CD14-positive monocyte (primary cell): ENCODE data around the gene ATP2C2. TPM values are rescaled to one million over a fixed set of nuclear protein-coding genes. Genes with fewer than 3 reads are reported as not detected.

Experiments
- DNase-seq, 3 donors: peaks; one replicate each; pipeline ENCODE4 v3.0.0-alpha.2; 2011 to 2022
- H2AFZ ChIP-seq: 2 replicates; pipeline ENCODE4 v1.6.0; 2012; ENCODE audit warnings: mild to moderate bottlenecking, low read depth, low read length, inconsistent platforms; ENCODE audit not compliant: insufficient read depth, poor library complexity, severe bottlenecking
- H3K27ac ChIP-seq, 2 donors: 1 replicate in 1 of 2; 2 replicates in 1 of 2; pipeline ENCODE4 v1.5.1; 2012 to 2013; ENCODE audit warnings: low read length in 2 of 2, control low read depth in 1 of 2, inconsistent platforms in 1 of 2, low read depth in 1 of 2, mild to moderate bottlenecking in 1 of 2
- H3K27me3 ChIP-seq, 2 donors: one replicate each; pipeline versions ENCODE4 v1.6.0 to v1.6.1; 2011 to 2013; ENCODE audit warnings: low read length in 2 of 2; ENCODE audit not compliant: control insufficient read depth in 2 of 2, insufficient read depth in 2 of 2
- H3K36me3 ChIP-seq, 2 donors: replicated peaks in 1 of 2; 1 replicate in 1 of 2; 2 replicates in 1 of 2; pipeline versions ENCODE4 v1.5.1 to v1.6.1; 2012 to 2013; ENCODE audit warnings: low read length in 2 of 2, control low read depth in 1 of 2, inconsistent platforms in 1 of 2, mild to moderate bottlenecking in 1 of 2; ENCODE audit not compliant: insufficient read depth in 2 of 2, control insufficient read depth in 1 of 2
- H3K4me1 ChIP-seq, 2 donors: 1 replicate in 1 of 2; 2 replicates in 1 of 2; pipeline versions ENCODE4 v1.5.1 to v1.6.1; 2012 to 2013; ENCODE audit warnings: low read length in 2 of 2, control low read depth in 1 of 2, inconsistent platforms in 1 of 2, mild to moderate bottlenecking in 1 of 2, moderate library complexity in 1 of 2; ENCODE audit not compliant: insufficient read depth in 2 of 2, control insufficient read depth in 1 of 2
- H3K4me2 ChIP-seq: replicated peaks from 2 replicates; pipeline ENCODE3; 2012; ENCODE audit warnings: low read length, moderate library complexity, mild to moderate bottlenecking; ENCODE audit not compliant: poor library complexity, severe bottlenecking; ENCODE audit errors: extremely low read depth
- H3K4me3 ChIP-seq, 3 experiments: fragments of 200-600 bp in 1 of 3; sonication (generic) in 1 of 3; replicated peaks in 1 of 3; 1 replicate in 2 of 3; 2 replicates in 1 of 3; pipeline ENCODE4 v1.5.1; 2011 to 2013; ENCODE audit warnings: low read length in 3 of 3, mild to moderate bottlenecking in 3 of 3, control low read depth in 2 of 3, low read depth in 2 of 3, inconsistent platforms in 1 of 3, moderate library complexity in 1 of 3
- H3K79me2 ChIP-seq: 2 replicates; pipeline ENCODE4 v1.6.0; 2012; ENCODE audit warnings: mild to moderate bottlenecking, control low read depth, inconsistent platforms, low read length, moderate library complexity; ENCODE audit not compliant: insufficient read depth
- H3K9ac ChIP-seq: 2 replicates; pipeline ENCODE4 v1.6.0; 2017; ENCODE audit warnings: low read length, mild to moderate bottlenecking; ENCODE audit not compliant: insufficient read depth, poor library complexity, severe bottlenecking
- H3K9me3 ChIP-seq, 2 donors: replicated peaks in 1 of 2; 1 replicate in 1 of 2; 2 replicates in 1 of 2; pipeline versions ENCODE4 v1.5.1 to v1.6.1; 2012 to 2013; ENCODE audit warnings: low read length in 2 of 2, control low read depth in 1 of 2; ENCODE audit not compliant: control insufficient read depth in 1 of 2, insufficient read depth in 1 of 2
- H4K20me1 ChIP-seq: 2 replicates; pipeline ENCODE4 v1.6.0; 2012; ENCODE audit warnings: mild to moderate bottlenecking, low read length, control low read depth, moderate library complexity; ENCODE audit not compliant: insufficient read depth
- H3K27ac Mint-ChIP-seq, 7 donors: one replicate each; pipeline ENCODE4 v1.8.0; 2020; ENCODE audit warnings: mild to moderate bottlenecking in 7 of 7, mixed read lengths in 7 of 7, moderate library complexity in 6 of 7, inconsistent platforms in 2 of 7
- H3K27me3 Mint-ChIP-seq, 3 donors: one replicate each; pipeline ENCODE4 v1.8.0; 2021 to 2022; ENCODE audit warnings: low read depth in 3 of 3, mild to moderate bottlenecking in 3 of 3, mixed read lengths in 3 of 3, moderate library complexity in 3 of 3, inconsistent platforms in 1 of 3
- H3K36me3 Mint-ChIP-seq, 2 donors: one replicate each; pipeline ENCODE4 v1.8.0; 2020; ENCODE audit warnings: mixed read lengths in 2 of 2, inconsistent platforms in 1 of 2, mild to moderate bottlenecking in 1 of 2
- H3K4me1 Mint-ChIP-seq: one replicate; pipeline ENCODE4 v1.8.0; 2020; ENCODE audit warnings: mild to moderate bottlenecking, mixed read lengths
- H3K4me3 Mint-ChIP-seq, 2 donors: one replicate each; pipeline ENCODE4 v1.8.0; 2020; ENCODE audit warnings: mild to moderate bottlenecking in 2 of 2, mixed read lengths in 2 of 2, moderate library complexity in 1 of 2
- H3K9me3 Mint-ChIP-seq, 7 donors: one replicate each; pipeline ENCODE4 v1.8.0; 2020 to 2022; ENCODE audit warnings: mixed read lengths in 7 of 7, mild to moderate bottlenecking in 6 of 7, moderate library complexity in 6 of 7, inconsistent platforms in 2 of 7
- WGBS: methylation state at CpG from one replicate; pipeline ENCODE4 v1.1.5; 2013; ENCODE audit warnings: missing lambda C conversion rate; ENCODE audit not compliant: insufficient coverage; 5-methylcytosine and 5-hydroxymethylcytosine counted together
- intact Hi-C, 2 donors: fragments of 100-400 bp; cut with micrococcal nuclease; formaldehyde crosslinking; loops; one replicate each; pipeline versions ENCODE4 v1.15.0 to v1.15.1; 2023
- polyA plus RNA-seq, 3 donors: library from polyadenylated mRNA; depleted of rRNA in 1 of 3; unstranded in 2 of 3; stranded (reverse) in 1 of 3; fragments of 300-500 nt in 2 of 3; fragments of >200 nt in 1 of 3; fragmentation: Illumina TruSeq in 2 of 3; gene quantifications; 1 replicate in 2 of 3; 2 replicates in 1 of 3; pipeline ENCODE4 v1.2.3, GENCODE V29; 2012 to 2021
- TF ChIP-seq, protein P1 (sequence below): fragments of 200-600 bp; IDR thresholded peaks from one replicate; pipeline ENCODE4 v1.8.0; 2022; ENCODE audit warnings: antibody characterized with exemption, mild to moderate bottlenecking

The ATP2C2 gene
- polyA plus RNA-seq, 3 donors, result 0.05 TPM; not detected in 2

DNA sequence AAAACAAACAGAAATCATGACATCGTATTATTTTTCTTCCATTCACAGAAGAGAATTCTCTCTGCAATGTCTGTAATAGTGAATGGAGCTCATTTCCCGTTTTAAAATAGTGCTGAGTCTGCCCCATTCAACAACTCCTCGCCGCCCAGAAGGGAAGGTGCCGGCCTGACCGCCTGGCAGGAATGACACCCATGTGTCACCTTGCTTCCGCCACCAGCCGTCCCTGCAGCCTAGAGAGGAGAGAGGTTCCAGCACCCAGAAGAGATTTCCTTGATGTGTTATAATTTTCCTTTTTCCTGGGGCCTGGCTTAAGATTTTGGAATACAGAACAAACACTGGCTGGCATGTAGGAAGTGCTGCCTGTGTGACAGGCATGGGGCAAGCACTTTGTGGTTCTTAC is 76.1 kb downstream of the ATP2C2 start:
- no peaks in the 10 kb centered on the region for H3K79me2 ChIP-seq
- H4K20me1 ChIP-seq, result no peaks in the 10 kb centered on the region
- no peaks in the 10 kb centered on the region for H3K9me3 ChIP-seq
- H3K27me3 ChIP-seq, result peaks cover 0 to 12% of the 10 kb centered on the region in 2 donors
- no peak overlapping the region for H3K27ac Mint-ChIP-seq
- intact Hi-C loops, result no loop called here
- peak overlapping the region in 1 of 2 donors; percentile 21 for H3K4me3 Mint-ChIP-seq
- no peak overlapping the region for H2AFZ ChIP-seq
- no peak overlapping the region for H3K9ac ChIP-seq
- H3K4me1 ChIP-seq, result no peaks in the 10 kb centered on the region
- no peak overlapping the region for H3K4me3 ChIP-seq
- no peaks in the 10 kb centered on the region for H3K36me3 Mint-ChIP-seq
- no peak overlapping the region for H3K4me2 ChIP-seq
- H3K9me3 Mint-ChIP-seq, result peaks cover 0 to 2% (median 0%) of the 10 kb centered on the region in 7 donors
- TF ChIP-seq, protein P1, sequence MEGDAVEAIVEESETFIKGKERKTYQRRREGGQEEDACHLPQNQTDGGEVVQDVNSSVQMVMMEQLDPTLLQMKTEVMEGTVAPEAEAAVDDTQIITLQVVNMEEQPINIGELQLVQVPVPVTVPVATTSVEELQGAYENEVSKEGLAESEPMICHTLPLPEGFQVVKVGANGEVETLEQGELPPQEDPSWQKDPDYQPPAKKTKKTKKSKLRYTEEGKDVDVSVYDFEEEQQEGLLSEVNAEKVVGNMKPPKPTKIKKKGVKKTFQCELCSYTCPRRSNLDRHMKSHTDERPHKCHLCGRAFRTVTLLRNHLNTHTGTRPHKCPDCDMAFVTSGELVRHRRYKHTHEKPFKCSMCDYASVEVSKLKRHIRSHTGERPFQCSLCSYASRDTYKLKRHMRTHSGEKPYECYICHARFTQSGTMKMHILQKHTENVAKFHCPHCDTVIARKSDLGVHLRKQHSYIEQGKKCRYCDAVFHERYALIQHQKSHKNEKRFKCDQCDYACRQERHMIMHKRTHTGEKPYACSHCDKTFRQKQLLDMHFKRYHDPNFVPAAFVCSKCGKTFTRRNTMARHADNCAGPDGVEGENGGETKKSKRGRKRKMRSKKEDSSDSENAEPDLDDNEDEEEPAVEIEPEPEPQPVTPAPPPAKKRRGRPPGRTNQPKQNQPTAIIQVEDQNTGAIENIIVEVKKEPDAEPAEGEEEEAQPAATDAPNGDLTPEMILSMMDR, result no peak
- peaks cover 25 to 37% (median 34%) of the 10 kb centered on the region in 3 donors for H3K27me3 Mint-ChIP-seq
- H3K4me1 Mint-ChIP-seq, result no peaks in the 10 kb centered on the region
- H3K27ac ChIP-seq, result no peak overlapping the region
- WGBS, result 80% methylated on average over 4 of the region's 8 CpGs
- no peaks in the 10 kb centered on the region for H3K36me3 ChIP-seq
- no peak for DNase-seq

DNA sequence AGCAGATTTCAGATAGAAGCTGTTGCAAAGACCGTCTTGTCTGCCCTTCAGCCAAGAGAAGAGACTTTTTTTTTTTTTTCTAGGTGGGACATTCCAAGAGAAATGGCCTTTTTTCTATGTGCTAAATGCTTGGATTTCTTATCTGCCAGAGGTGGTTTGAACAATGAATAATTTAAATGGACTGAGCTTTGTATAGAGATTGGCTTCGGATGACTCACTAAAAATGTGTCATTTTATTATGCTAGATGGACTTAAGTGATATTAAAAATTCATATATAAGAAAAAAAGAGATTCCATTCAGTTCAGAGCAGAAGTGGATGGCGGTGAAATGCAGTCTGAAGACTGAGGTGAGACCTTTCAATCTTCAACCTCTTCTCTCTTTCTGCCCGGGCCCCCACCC is 77.7 kb downstream of the ATP2C2 start:
- Histone ChIP-seq H2AFZ (no peak overlapping the region), H4K20me1 (no peaks in the 10 kb centered on the region), H3K9me3 (no peaks in the 10 kb centered on the region), H3K36me3 (no peaks in the 10 kb centered on the region), H3K4me3 (no peak overlapping the region), H3K27me3 (peaks cover 0 to 12% of the 10 kb centered on the region in 2 donors), H3K4me2 (no peak overlapping the region), H3K27ac (no peak overlapping the region), H3K79me2 (no peaks in the 10 kb centered on the region), H3K9ac (no peak overlapping the region), H3K4me1 (no peaks in the 10 kb centered on the region)
- intact Hi-C loops, result no loop called here
- H3K9me3 Mint-ChIP-seq, result peaks cover 0 to 8% (median 0%) of the 10 kb centered on the region in 7 donors
- TF ChIP-seq, protein P1, result no peak
- peaks cover 25 to 43% (median 27%) of the 10 kb centered on the region in 3 donors for H3K27me3 Mint-ChIP-seq
- WGBS, result 89% methylated on average over 2 of the region's 4 CpGs
- H3K4me3 Mint-ChIP-seq, result no peak overlapping the region
- no peaks in the 10 kb centered on the region for H3K36me3 Mint-ChIP-seq
- H3K4me1 Mint-ChIP-seq, result no peaks in the 10 kb centered on the region
- DNase-seq, result no peak
- no peak overlapping the region for H3K27ac Mint-ChIP-seq
